HL-60 (cell line): ENCODE results near the gene HUWE1.

ENCODE experiments used
- CTCF ChIP-seq: IDR thresholded peaks from one replicate; pipeline ENCODE4 v1.5.1; 2011; ENCODE audit warnings: low read length, control low read depth, inconsistent platforms; ENCODE audit not compliant: insufficient read depth
- POLR2AphosphoS5 ChIP-seq: IDR thresholded peaks from 2 replicates; pipeline ENCODE4 v1.6.1; 2012; ENCODE audit warnings: low read depth

GRCh38 chrX:53483416-53483815, 203.1 kb downstream of the HUWE1 start:
- TF ChIP-seq CTCF (no peak), POLR2AphosphoS5 (no peak)
